ENCODE results near the gene ANO2.
A peak's percentile ranks its signal among the peaks of the same experiment; 100 is the strongest.

The ANO2 gene

DNA sequence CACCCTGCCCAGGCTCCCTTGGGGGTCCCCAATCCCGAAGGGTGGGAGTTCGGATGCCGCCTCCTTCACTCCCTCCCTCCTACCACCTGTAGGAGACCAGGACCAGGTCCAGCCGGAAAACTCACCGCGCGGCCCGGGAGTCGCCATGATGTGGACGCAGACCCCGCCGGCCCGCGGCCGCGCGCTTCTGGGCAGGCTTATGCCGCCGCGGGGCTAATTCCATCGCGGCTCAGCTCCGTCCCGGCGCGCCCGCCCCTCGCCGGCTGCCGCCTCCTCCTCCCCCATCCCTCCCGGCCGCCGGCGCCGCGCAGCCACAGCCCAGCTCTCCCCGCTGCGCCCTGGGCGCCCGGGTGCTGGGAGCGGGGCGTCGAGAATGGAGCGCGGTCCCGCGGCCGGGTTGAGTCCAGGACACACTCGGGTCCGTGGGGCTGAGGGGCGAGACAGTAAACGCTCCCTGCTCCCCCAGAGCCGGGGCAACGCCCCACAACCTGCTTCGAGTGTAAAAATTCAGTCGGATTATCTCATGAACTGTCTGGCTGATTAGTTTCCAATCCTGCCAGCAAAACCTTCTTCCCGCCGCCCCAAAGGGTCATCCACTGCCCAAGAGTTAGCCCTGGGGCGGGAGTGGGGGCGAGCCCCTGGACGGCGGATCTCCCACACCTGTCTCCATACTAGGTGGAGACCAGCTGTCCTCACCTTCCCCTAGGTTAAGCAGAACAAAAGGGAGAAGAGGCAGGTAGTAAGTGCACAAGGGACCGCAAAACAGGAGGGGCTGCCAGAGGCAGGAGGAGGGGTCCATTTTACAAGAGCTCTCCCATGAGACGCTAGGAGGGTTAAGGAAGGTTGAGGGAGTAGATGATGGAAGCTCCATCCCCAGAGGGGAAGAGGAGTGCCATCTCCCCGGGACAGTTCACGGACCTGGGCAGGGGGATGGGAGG is at the start of gene ANO2:
Gene ANO2, minus strand, starts transcription at position 189 of the 938 bp plus-strand sequence. Its CDS starts 42 bp downstream, at position 147.
- no peak for DNase-seq (ENCODE audit: low read depth in 3 of 3, low spot score in 1 of 3)

DNA sequence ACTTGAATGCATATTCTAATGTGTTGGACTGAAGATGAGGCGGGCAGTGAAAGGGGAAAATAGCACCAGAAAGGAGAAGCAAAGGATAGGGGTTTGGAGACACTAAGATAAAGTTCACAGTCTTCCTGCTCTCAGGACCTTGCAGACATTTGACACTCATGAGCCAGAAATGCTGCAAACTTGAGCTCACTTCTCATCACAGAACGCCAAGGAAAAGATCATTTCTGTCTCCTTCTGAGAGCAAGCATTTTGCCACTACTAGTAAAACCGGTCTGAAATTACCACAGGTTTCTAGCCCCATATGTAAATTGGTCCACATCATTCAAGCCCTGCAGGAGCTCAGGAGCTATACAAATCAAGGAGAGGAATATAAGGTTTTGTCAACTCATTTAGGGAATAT is 44.6 kb upstream of the ANO2 start:
- no peak for DNase-seq (ENCODE audit: low read depth in 3 of 3, low spot score in 1 of 3)

DNA sequence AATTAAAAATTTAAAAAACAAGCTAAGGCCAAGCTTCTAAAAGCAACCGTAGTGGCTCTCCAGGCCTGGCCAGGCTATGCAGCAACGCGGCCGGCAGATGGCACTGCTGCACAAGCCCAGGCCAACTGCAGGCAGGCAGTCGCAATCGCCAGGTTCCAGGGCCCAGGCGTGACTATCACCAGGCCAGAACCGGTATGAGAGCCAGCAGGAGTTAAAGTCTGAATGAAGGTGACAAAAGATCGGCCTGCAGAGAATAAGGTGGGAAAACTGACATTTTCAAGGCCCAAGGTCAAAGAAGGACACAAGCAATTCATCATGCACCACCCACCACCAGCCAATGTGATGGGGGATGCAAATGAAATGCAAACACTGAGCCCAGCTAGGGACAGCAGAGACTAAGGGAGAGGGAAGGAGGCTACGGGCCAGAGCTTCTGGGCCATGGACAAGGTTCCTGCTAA is 43.6 kb upstream of the ANO2 start:
- peak; percentile 15 to 60 (median 38) for DNase-seq (ENCODE audit: low read depth in 3 of 3, low spot score in 1 of 3)

DNA sequence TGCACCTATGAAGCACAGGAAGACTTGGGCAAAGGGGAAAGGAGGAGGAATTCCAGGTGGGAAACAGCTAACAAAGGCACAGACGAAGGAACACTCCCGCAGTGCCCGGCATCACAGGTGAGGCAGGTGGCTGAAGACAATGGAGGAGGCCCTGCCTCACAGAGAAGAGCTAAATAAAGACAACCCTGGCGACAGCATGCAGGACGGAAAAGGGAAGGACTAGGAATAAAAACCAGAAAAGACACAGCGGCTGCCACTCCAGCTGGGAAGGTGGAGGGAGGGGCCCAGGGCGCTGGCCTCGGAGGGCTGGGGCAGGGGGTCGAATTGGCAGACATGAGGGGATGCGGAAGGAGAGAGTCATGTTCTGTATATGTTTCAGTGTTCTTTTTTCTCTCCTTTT is 43.0 kb upstream of the ANO2 start:
- no peak for DNase-seq (ENCODE audit: low read depth in 3 of 3, low spot score in 1 of 3)

DNA sequence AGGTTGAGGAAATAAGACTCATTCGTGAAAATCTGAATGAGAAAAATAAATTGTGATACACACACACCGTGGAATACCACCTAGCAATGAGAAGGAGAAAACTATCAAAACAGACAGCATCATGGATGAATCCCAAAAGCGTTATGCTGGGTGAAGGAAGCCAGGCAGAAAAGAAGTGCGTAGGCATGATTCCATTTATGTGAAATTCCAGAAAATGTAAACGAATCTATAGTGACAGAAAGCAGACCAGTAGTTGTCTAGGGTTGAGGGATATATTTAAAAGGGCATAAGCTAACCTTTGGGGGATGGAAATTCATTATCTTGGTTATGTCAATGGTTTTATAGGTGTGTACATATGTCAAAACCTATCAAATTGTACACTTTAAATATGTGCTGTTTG is 42.5 kb upstream of the ANO2 start:
- DNase-seq (ENCODE audit: low read depth in 3 of 3, low spot score in 1 of 3) = no peak

DNA sequence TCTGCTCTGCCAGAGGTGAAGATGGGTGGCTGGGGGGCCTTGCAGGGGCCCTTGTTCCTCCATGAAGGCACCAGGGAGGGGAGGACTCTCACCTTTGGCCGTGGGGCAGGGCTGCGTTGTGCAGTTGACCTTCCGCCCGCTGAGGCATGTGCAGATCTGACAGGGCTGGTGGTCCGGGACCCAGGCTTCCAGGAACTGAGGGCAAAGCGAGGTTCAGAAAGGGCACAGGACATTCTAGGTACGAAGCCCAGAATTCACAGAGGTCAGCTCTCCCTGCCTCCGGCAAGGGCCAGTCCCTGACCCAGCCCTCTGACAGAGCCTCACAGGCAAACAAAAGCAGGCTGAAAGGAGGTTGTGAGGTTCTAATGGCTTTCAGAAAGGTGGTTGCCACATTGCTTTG is 40.4 kb upstream of the ANO2 start:
- no peak for DNase-seq (ENCODE audit: low read depth in 3 of 3, low spot score in 1 of 3)

DNA sequence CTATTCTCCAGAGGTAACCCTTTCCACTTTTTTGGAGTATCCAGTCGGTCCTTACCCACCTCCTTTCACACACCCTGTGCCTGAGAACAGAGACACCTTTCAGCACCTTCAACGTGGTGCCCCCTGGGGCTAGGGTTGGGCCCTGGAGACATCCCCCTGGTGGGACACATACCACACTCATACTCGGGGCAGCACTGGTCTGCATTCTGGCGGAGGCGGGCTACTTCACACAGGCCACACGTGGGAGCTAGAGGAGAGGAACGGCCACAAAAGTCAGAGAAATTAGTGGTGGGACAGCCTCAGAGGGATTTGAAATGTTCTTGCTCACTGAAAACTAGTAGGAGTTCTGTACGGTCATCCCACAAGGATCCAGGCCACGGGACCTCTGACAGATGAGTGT is 39.8 kb upstream of the ANO2 start:
- no peak for DNase-seq (ENCODE audit: low read depth in 3 of 3, low spot score in 1 of 3)

DNA sequence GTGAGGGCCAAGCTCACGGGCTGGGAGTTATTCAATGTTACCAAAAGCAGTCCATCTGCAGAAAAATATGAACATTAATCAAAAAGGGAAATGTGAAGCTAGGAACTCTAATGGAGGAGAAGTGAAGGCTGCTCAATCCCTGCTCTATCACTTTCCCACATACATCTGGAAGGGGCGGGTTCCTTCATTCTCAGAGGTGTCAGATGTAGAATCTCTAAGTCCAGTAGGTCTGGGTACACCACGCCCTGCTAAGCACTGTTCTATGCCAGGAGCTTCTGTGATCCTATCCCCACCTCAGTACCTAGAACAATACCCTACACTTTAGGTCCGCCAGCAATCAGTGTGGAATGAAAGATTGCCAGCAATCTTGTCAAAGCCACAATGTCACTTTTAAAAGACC is 37.0 kb upstream of the ANO2 start:
- DNase-seq (ENCODE audit: low read depth in 3 of 3, low spot score in 1 of 3) = no peak

DNA sequence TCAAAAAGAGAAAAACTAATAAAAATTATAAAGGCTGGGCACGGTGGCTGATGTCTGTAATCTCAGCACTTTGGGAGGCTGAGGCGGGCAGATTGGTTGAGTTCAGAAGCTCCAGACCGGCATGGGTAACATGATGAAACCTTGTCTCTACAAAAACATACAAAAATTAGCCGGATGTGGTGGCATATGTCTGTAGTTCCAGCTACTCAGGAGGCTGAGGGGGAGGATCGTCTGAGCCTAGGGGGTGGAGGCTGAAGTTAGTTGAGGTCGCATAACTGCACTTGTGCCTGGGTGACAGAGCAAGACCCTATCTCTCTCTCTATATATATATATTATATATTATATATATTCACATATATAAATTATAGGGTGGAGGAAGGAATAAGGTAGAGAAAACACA is 32.5 kb upstream of the ANO2 start:
- no peak for DNase-seq (ENCODE audit: low read depth in 3 of 3, low spot score in 1 of 3)

DNA sequence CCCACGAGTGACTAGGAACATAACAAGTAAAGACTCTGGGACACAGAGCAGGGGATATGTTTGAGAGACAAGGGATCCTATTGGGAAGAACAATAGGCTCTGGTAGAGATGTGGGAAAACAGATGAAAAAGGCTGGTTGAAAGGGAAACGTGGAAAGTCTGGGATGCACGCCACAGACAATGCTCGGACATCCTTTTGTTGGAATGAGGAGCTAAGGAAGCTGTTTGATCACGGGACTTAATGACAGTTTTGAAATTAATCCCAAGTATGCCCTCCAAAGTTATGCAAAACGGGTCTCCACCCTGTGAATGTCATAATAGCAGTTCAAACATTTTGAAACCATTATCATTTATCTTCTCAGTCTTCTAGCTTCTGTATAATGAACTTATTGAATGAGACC is 31.7 kb upstream of the ANO2 start:
- DNase-seq (ENCODE audit: low read depth in 3 of 3, low spot score in 1 of 3) = no peak

DNA sequence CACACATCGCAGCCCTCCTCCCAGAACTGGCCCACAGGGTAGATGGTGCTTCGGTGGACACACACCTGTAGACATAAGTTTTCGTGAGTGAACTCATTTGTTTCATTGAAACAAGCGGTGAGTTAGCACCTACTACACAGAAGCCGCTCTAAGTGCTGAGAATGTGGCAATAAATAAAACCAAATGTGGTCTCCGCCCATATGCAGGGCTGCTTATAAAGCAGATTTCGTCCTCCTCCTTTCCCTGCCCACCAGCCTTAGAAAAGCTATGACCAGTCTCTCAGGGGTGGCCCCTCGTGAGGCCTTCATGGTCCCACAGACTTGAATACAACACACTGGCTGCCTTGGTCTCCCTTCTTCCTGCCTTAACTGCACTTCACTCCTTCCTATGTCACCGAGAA is 31.1 kb upstream of the ANO2 start:
- no peak for DNase-seq (ENCODE audit: low read depth in 3 of 3, low spot score in 1 of 3)

DNA sequence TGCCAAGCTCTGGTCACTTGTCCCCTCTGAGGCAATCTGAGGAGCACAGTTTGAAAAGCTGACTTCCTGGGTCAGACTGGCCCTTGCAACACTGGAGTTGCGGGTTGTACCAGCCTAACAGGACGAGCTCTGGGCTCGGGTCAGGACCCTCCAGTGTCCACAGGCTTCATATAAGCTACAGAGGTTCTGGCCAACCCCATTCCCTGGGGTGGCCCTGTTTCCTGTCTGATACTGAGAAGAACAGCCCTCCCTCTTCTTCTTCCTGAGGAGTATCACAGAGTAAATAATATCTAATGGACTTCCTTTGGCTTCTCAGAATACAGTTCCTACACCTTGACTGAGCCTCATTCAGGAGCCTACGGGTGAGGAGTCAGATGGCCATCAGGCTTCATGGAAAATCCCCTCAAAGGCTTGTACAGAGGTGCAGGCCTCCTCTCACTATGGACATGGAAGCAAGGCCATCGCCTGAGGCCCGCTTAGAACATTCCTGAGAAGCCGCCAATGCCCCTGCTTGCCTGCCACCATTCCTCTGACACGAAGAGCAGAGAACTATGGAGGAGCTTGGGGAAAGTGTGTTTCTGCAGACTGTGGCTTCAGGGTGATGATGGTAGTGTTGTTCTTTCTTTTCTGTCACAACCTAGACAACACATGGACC is 28.5 kb upstream of the ANO2 start:
- no peak for DNase-seq (ENCODE audit: low read depth in 3 of 3, low spot score in 1 of 3)

DNA sequence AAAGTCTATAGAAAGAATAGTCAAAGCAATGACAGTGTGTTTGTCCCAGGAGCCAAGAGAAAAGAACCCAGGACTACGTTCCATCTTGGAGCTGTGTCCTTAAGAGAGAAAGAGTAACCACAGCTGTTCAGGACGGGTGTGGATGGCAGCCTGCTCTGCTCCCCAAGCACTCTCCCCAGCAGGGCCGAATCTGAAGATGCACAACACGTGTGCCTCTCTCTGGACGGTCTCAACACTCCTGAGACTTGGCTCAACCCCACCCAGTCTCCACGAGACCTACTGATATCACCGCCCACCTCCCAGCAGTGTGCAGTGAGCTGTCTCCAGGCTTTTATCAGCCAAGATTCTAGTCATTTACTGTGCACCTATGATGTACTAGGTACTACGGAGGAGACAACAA is 27.3 kb upstream of the ANO2 start:
- DNase-seq (ENCODE audit: low read depth in 3 of 3, low spot score in 1 of 3) = no peak

DNA sequence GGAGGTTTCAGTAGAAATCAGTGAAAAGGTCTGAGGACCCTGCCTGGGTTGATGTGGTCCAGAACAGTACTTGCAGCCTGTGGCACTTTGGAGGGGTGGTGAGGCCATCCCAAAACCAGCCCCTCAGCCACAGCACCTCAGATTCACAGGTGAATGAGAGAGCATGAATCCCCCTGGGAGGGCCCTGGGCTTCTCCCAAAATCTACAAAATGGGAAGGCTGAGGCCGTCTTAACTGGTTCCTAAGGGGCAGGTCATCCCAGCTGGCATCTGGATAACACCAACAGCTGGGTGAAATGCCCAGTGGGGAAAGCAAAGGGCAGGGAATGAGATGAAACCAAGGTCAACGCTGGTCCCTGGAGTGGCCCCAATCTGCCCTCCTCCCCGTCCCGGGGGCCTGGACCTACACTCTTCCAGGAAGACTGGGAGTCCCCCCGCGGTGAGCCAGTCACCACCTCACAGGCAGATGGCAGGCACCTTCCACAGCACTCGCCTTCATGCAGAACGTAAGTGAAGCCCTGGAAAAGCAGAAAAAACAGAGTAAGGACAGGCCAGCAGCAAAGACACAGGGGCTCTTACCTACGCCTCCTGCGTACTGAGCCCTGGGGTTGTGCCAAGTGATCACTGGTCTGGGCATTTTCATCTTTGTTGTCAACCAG is 26.3 kb upstream of the ANO2 start:
- no peak for DNase-seq (ENCODE audit: low read depth in 3 of 3, low spot score in 1 of 3)

DNA sequence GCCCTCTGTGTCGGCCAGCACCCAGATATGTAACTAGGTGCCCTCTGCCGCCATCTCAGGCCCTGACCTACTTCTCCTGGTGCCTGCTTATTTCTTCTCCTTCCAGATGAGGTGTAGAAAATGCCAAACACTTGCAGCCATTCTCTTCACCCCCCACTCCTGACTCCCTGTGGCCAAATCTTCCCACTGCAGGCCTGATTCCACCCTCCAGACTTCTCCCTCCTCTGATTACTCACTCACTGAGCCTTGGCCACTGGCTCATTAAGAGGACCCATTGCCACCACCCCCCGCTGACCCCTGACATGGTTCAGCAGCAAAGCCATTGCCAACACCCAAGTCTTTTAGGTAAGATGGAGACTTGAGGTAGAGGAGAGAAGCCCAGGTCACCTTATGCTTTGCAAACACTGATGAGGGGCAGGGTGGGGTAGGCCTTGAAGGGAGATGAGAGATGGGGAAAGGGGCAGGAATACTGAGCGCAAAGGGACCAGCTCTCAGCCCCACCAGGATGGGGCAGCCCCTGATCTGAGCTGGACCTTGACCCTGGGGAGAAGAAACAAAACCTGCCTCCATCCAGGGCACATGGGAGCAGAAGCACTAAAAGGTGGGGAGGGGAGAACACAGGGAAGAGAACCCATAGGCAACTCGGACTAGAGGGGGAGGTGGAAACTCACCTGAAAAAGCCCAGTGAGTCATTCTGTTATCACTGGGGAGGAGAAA is 25.1 kb upstream of the ANO2 start:
- DNase-seq (ENCODE audit: low read depth in 3 of 3, low spot score in 1 of 3) = no peak

DNA sequence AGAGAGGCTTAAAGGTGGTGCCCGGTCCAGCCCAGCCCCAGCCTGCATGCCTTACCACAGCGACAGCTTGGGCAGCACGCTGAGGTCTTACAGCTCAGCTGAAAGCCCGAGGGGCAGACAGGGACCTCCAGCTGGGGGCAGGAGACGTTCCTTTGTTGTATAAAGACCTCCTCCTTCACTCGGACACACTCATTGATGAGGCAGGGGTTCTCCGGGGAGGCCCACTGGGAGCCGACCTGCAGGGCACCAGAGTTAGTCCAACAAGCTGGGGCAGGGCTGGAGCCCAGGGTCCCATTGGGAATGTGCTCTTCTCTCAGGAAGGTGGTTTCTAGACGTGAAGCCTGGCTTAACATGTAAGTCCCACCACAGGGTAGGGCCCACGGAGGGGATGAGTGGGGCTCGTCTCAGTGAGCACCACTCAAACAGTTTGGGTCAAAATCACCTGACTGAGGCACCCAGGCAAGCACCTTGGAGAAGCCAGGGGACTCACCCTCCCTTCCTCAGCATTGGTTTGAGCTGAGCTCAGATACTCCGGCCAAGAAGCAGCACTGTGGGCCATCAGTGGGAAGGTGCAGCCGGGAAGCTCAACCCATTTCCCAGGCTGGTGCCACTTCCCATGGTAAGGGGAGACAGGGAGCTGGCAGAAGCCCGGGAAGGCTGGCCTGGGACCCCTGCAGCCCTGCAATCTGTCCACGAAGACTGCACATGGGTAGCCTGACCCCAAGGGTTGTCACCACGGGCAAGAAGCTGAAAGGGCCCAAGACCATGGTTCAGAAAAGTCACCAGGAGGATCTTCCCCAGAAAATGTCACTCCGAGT is 24.3 kb upstream of the ANO2 start:
- no peak for DNase-seq (ENCODE audit: low read depth in 3 of 3, low spot score in 1 of 3)

DNA sequence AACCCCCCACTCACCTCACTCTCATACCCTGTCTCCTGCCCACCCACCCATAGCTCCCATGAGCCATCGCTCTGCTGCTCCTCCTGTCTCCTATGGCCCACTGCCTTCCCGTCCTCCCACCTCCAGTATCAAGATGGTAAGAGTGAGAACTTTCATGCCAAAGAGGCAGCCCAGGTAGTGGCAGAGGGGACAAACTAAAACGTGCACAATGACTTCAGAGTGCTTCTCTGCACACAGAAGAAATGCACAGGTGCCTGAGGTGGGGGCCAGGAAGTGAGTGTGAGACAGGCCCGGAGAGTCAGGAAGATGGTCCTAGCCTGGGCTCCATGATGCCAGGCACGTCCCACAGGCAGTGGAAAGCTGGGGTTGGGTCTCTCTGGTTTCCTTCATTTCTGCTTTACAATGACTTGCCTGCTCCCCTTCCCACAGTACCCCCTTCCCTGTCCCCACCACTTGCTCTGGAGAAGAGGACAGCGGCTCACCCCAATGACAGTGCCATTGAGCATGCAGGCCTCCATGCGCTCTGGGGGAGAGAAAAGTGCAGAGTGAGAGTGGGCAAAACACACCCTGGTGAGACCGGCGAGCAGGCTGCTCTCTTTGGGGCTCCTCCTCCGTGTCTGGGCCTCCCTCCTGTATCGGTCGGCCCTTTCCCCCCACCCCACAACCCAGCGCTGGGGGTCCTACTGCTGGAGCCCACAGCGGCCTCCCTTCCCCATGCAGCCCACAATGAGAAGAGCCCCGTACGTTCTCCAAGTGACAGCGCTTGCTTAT is 22.8 kb upstream of the ANO2 start:
- no peak for DNase-seq (ENCODE audit: low read depth in 3 of 3, low spot score in 1 of 3)

DNA sequence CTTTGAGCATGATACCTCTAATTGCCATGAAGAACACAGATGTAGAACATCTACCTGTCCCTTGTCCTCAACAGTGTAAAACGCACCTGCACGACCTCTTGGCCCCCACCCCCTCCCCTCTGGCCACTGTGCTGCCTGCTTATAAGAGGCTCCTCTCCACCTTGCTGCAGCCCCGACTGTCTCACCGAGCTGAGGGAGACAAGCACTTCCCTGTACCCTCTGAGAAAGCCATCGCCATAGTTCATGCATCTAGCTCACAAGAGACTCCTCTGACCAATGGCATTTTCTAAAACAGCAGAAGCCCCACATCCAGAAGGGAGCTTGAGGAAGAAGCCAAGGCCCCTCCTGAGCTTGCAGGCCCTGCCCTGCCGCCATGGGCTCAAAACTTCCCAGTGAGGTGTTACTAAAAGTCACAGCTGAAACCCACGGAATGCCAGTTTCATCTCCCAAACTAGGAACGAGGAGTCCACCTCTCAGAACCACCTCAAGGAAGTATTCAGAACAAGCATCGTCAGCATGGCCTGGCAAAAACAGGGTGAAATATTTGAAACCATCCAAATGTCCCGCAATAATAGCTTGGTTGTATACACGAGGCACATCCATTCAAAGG is 21.5 kb upstream of the ANO2 start:
- no peak for DNase-seq (ENCODE audit: low read depth in 3 of 3, low spot score in 1 of 3)

DNA sequence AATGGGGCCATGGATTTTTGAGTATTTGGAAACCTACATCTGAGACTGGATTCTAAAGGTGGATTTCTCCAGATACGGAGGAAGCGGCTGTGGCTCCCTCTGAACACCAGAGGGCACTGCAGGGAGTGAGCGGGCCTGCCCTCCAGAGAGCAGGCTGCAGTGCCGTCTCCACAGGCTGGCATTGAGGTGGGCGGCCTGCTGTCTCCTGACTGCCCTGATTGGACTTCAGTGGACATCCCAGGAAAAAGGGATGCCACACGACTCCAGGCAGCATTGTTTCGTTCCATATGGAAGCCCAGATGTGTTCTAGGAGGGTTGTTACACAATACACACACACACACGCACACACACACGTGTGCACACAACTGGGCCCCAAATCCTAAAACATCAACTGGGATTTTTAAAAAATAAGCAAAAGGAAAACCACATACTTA is 20.9 kb upstream of the ANO2 start:
- peak in 1 of 3 donors; percentile 30 for DNase-seq (ENCODE audit: low read depth in 3 of 3, low spot score in 1 of 3)
